Fibroblast of lung (primary cell): Measurements from ENCODE around the gene CFAP206. TPM values are rescaled to one million over a fixed set of nuclear protein-coding genes. Genes with fewer than 3 reads are reported as not detected.

Experiments used
- DNase-seq, 2 donors: peaks; one replicate each; pipeline versions ENCODE4 v3.0.0 to v3.0.0-alpha.2; 2010; ENCODE audit warnings: low read depth in 2 of 2
- H2AFZ ChIP-seq: 2 replicates; pipeline ENCODE4 v1.5.1; 2012; ENCODE audit warnings: low read length, control low read depth, inconsistent platforms
- H3K27ac ChIP-seq: 2 replicates; pipeline ENCODE4 v1.5.1; 2011; ENCODE audit warnings: low read length, control low read depth; ENCODE audit not compliant: insufficient read depth
- H3K27me3 ChIP-seq: 2 replicates; pipeline ENCODE4 v1.5.1; 2011; ENCODE audit warnings: mild to moderate bottlenecking, low read length; ENCODE audit not compliant: control insufficient read depth, insufficient read depth
- H3K36me3 ChIP-seq: 2 replicates; pipeline ENCODE4 v1.5.1; 2011; ENCODE audit warnings: low read length; ENCODE audit not compliant: control insufficient read depth, insufficient read depth
- H3K4me1 ChIP-seq: 2 replicates; pipeline ENCODE4 v1.5.1; 2011; ENCODE audit warnings: low read length; ENCODE audit not compliant: control insufficient read depth, insufficient read depth; ENCODE audit errors: extremely low read depth
- H3K4me2 ChIP-seq: 2 replicates; pipeline ENCODE4 v1.5.1; 2011; ENCODE audit warnings: low read length, control low read depth; ENCODE audit not compliant: insufficient read depth; ENCODE audit errors: extremely low read depth
- H3K4me3 ChIP-seq, 4 experiments: fragments of 200-600 bp in 1 of 4; sonication (generic) in 1 of 4; replicated peaks in 1 of 4; 2 replicates each; pipeline ENCODE4 v1.5.1; 2011 to 2016; ENCODE audit warnings: low read length in 4 of 4, low read depth in 3 of 4, mild to moderate bottlenecking in 3 of 4, control low read depth in 2 of 4, inconsistent platforms in 1 of 4, mixed read lengths in 1 of 4; ENCODE audit not compliant: insufficient read depth in 1 of 4; ENCODE audit errors: control extremely low read depth in 1 of 4
- H3K79me2 ChIP-seq: 2 replicates; pipeline ENCODE4 v1.5.1; 2012; ENCODE audit warnings: mild to moderate bottlenecking, low read length, inconsistent platforms; ENCODE audit not compliant: control insufficient read depth, insufficient read depth
- H3K9ac ChIP-seq: 2 replicates; pipeline ENCODE4 v1.5.1; 2011; ENCODE audit warnings: mild to moderate bottlenecking, low read length, control low read depth; ENCODE audit not compliant: insufficient read depth
- H3K9me3 ChIP-seq: 2 replicates; pipeline ENCODE4 v1.5.1; 2012; ENCODE audit warnings: low read depth, low read length; ENCODE audit not compliant: control insufficient read depth, insufficient read depth
- H4K20me1 ChIP-seq: 2 replicates; pipeline ENCODE4 v1.5.1; 2011; ENCODE audit warnings: low read length; ENCODE audit not compliant: control insufficient read depth, insufficient read depth; ENCODE audit errors: extremely low read depth
- EZH2 ChIP-seq: IDR thresholded peaks from 2 replicates; pipeline ENCODE4 v1.5.1; 2012; ENCODE audit warnings: low read length, control low read depth, mild to moderate bottlenecking; ENCODE audit errors: missing control alignments
- polyA plus RNA-seq, 2 donors: library from polyadenylated mRNA; depleted of rRNA in 1 of 2; stranded (reverse) in 1 of 2; unstranded in 1 of 2; fragments of >200 nt; gene quantifications; 2 replicates each; pipeline ENCODE4 v1.2.1, GENCODE V29; 2011 to 2012; ENCODE audit warnings: missing spikeins in 1 of 2
- total RNA-seq: library from RNA; depleted of rRNA; stranded (reverse); fragments of >200 nt; gene quantifications from 2 replicates; pipeline ENCODE4 v1.2.1, GENCODE V29; 2014
- TF ChIP-seq, protein P1 (sequence below), 2 donors: IDR thresholded peaks in 1 of 2; conservative IDR thresholded peaks in 1 of 2; 1 replicate in 1 of 2; 2 replicates in 1 of 2; pipeline ENCODE4 v1.5.1; 2011 to 2012; ENCODE audit warnings: low read length in 2 of 2, control low read depth in 1 of 2, inconsistent platforms in 1 of 2, low read depth in 1 of 2, mild to moderate bottlenecking in 1 of 2

The CFAP206 gene
- total and polyA plus RNA-seq, 2 donors (not counting 1 experiment from before 2014, with no cell fraction given), result under 0.01 to 0.26 TPM

- no peak overlapping the region for H2AFZ ChIP-seq
- no peak overlapping the region for H3K27ac ChIP-seq
- H3K4me1 ChIP-seq, result no peaks in the 10 kb centered on the region
- DNase-seq, result peak in 1 of 2 donors; percentile 31
- H3K27me3 ChIP-seq, result no peaks in the 10 kb centered on the region
- H3K9me3 ChIP-seq, result no peaks in the 10 kb centered on the region
- H3K36me3 ChIP-seq, result no peaks in the 10 kb centered on the region
- no peak overlapping the region for H3K9ac ChIP-seq
- H3K79me2 ChIP-seq, result no peaks in the 10 kb centered on the region
- H3K4me3 ChIP-seq, result no peak overlapping the region
- no peak overlapping the region for H3K4me2 ChIP-seq
- H4K20me1 ChIP-seq, result no peaks in the 10 kb centered on the region
- TF ChIP-seq, protein P1, sequence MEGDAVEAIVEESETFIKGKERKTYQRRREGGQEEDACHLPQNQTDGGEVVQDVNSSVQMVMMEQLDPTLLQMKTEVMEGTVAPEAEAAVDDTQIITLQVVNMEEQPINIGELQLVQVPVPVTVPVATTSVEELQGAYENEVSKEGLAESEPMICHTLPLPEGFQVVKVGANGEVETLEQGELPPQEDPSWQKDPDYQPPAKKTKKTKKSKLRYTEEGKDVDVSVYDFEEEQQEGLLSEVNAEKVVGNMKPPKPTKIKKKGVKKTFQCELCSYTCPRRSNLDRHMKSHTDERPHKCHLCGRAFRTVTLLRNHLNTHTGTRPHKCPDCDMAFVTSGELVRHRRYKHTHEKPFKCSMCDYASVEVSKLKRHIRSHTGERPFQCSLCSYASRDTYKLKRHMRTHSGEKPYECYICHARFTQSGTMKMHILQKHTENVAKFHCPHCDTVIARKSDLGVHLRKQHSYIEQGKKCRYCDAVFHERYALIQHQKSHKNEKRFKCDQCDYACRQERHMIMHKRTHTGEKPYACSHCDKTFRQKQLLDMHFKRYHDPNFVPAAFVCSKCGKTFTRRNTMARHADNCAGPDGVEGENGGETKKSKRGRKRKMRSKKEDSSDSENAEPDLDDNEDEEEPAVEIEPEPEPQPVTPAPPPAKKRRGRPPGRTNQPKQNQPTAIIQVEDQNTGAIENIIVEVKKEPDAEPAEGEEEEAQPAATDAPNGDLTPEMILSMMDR (conservative IDR thresholded peaks at IDR 0.05 in 1 of 2, IDR thresholded peaks at IDR 0.05 in 1 of 2; ENCODE audit: low read depth in 1 of 2, low read length in 2 of 2), result no peak
- no peak for TF ChIP-seq EZH2
Measured at GRCh38 chr6:87366072-87366827, 41.5 kb upstream of the CFAP206 start.

DNA sequence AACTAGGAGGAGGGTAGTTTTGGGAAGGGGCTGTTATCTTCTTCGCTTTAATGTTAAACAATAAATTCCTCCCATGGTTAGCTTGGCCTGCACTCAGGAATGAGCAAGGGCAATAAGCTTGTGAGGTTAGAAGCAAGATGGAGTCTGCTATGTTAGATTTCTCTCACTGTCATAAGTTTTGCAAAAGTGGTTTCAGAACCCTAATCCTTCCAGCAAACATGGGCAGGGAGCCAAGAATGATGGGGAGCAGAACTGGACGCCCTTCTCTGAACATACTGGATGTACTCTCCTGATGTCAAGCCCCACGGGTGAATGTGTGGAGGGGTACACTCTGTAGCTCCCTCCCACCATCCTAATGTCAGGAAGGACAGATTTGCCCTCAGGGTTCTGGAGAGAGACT, 40.9 kb upstream of the CFAP206 start:
- Histone ChIP-seq H3K4me2 (no peak overlapping the region), H3K27ac (no peak overlapping the region), H3K9me3 (no peaks in the 10 kb centered on the region), H3K79me2 (no peaks in the 10 kb centered on the region), H3K27me3 (no peaks in the 10 kb centered on the region), H3K9ac (no peak overlapping the region), H2AFZ (no peak overlapping the region), H3K4me1 (no peaks in the 10 kb centered on the region), H4K20me1 (no peaks in the 10 kb centered on the region), H3K4me3 (no peak overlapping the region), H3K36me3 (no peaks in the 10 kb centered on the region)
- TF ChIP-seq, protein P1 (conservative IDR thresholded peaks at IDR 0.05 in 1 of 2, IDR thresholded peaks at IDR 0.05 in 1 of 2; ENCODE audit: low read depth in 1 of 2, low read length in 2 of 2), result no peak
- no peak for TF ChIP-seq EZH2
- DNase-seq, result no peak

DNA sequence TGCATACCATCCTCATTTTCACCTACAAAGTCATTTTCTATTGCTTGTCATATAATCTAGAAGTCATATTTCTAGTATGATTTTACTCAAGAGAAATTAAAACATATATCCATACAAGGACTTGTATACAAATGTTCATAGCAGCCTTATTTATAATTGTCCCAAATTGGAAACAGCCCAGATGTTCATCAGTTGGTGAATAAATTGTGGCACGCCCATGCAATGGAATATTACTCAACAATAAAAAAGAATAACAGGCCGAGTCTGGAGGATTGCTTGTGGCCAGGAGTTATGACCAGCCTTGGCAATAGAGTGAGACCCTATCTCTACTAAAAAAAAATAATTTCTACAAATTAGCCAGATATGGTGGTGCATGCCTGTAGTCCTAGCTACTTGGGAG, 34.4 kb upstream of the CFAP206 start:
- Histone ChIP-seq H3K4me1 (no peaks in the 10 kb centered on the region), H3K36me3 (no peaks in the 10 kb centered on the region), H3K4me2 (no peak overlapping the region), H3K4me3 (no peak overlapping the region), H4K20me1 (no peaks in the 10 kb centered on the region), H3K9me3 (no peaks in the 10 kb centered on the region), H3K9ac (no peak overlapping the region), H3K27me3 (no peaks in the 10 kb centered on the region), H3K27ac (no peak overlapping the region), H3K79me2 (no peaks in the 10 kb centered on the region), H2AFZ (no peak overlapping the region)
- TF ChIP-seq EZH2, result no peak
- TF ChIP-seq, protein P1 (conservative IDR thresholded peaks at IDR 0.05 in 1 of 2, IDR thresholded peaks at IDR 0.05 in 1 of 2; ENCODE audit: low read depth in 1 of 2, low read length in 2 of 2), result no peak
- DNase-seq, result no peak
